Measurements from ENCODE around the gene ISCA1. TPM values are rescaled to one million over a fixed set of nuclear protein-coding genes. Genes with fewer than 3 reads are reported as not detected.

ISCA1 gene
- total and polyA plus RNA-seq, 2 of the 8 experiments (the other 6 are each of a cell fraction or from before 2014, with no cell fraction given), result 35.0 to 40.0 TPM

DNA sequence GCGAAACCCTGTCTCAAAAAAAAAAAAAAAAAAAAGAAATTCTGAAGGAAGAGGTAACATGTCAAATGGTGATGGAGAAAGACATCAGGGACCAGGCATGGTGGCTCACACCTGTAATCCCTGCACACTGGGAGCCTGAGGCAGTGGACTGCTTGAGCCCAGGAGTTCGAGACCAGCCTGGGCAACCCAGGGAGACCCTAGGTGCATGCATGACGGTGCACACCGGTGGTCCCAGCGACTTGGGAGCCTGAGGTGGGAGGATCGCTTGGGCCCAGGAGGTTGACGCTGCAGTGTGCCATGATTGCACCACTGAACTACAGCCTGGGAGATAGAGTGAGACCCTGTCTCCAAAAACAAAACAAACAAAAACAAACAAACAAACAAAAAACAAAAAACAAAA lies 1.8 kb downstream of the ISCA1 start:
- H3K56ac ChIP-seq (replicated peaks; ENCODE audit: insufficient read length, low read depth, low read length), result no peak overlapping the region
- H3K4ac ChIP-seq (replicated peaks; ENCODE audit: insufficient read length, low read depth, low read length), result no peak overlapping the region
- FAIRE-seq (no peak), DNase-seq (ENCODE audit: low read depth in 1 of 2, low spot score in 2 of 2) (no peak)
- H4K20me1 ChIP-seq (replicated peaks in 1 of 2; ENCODE audit: control insufficient read depth in 1 of 2, insufficient read depth in 2 of 2, low read length in 2 of 2), result peaks cover 0 to 7% of the 10 kb centered on the region in 2 experiments
- H3K4me3 ChIP-seq (ENCODE audit: extremely low read depth in 1 of 4, insufficient read depth in 2 of 4, low read depth in 3 of 4, low read length in 4 of 4), result peak overlapping the region in 2 of 4 experiments; percentile 88 to 95; a peak in 3 of 8 replicates
- no peak overlapping the region for H2BK12ac ChIP-seq (ENCODE audit: low read depth, low read length)
- H3K36me3 ChIP-seq (ENCODE audit: control insufficient read depth in 2 of 4, insufficient read depth in 4 of 4, low read length in 3 of 4), result peaks cover 0 to 11% (median 3%) of the 10 kb centered on the region in 4 experiments; a peak in 4 of 8 replicates
- peaks cover 9 to 53% of the 10 kb centered on the region in 2 experiments for H3K79me2 ChIP-seq (ENCODE audit: control insufficient read depth in 1 of 2, insufficient read depth in 2 of 2, low read length in 2 of 2)
- H3K27ac ChIP-seq (ENCODE audit: low read depth, low read length), result no peak overlapping the region
- no peak overlapping the region for H2BK5ac ChIP-seq (ENCODE audit: low read depth, low read length)
- TF ChIP-seq CBX5 (IDR thresholded peaks at IDR 0.05; ENCODE audit: low read depth, low read length), result no peak
- H2BK15ac ChIP-seq (ENCODE audit: low read length), result no peak overlapping the region
- ChIA-PET POLR2A (ENCODE audit: partially characterized antibody) (interaction anchor here (2.4 kb wide), 1 partner anchor 181 kb away, joined by 14 read pairs; the partner anchor contains the start of gene GOLM1), CTCF (ENCODE audit: partially characterized antibody) (no interaction called here)
- H2AK5ac ChIP-seq (ENCODE audit: low read depth, low read length), result no peak overlapping the region
- peak overlapping the region; percentile 81 to 90 for H3K4me2 ChIP-seq (ENCODE audit: insufficient read depth in 1 of 2, low read depth in 2 of 2, low read length in 2 of 2)
- WGBS, 2 experiments (ENCODE audit: extremely low coverage in 1 of 2, insufficient coverage in 1 of 2, insufficient read length in 1 of 2, insufficient replicate concordance in 2 of 2, low coverage in 1 of 2, low lambda C conversion rate in 2 of 2, missing lambda C conversion rate in 1 of 2), result 89% methylated on average over 7 of the region's 7 CpGs; no CpG with 5 or more reads in 1 of the 2 experiments
- H3K18ac ChIP-seq (ENCODE audit: extremely low read depth, low read length), result no peak overlapping the region
- H2AFZ ChIP-seq (ENCODE audit: low read length), result no peak overlapping the region
- no peak overlapping the region for H4K5ac ChIP-seq (ENCODE audit: insufficient read length, low read depth, low read length)
- H4K91ac ChIP-seq (replicated peaks; ENCODE audit: insufficient read length, low read length), result no peak overlapping the region
- no peak overlapping the region for H3K9ac ChIP-seq (replicated peaks in 1 of 4; ENCODE audit: extremely low read depth in 1 of 4, low read depth in 3 of 4, low read length in 3 of 4)
- no peaks in the 10 kb centered on the region for H3K9me3 ChIP-seq (ENCODE audit: insufficient read depth in 2 of 2, low read depth in 1 of 2, low read length in 1 of 2)
- peaks cover 7% of the 10 kb centered on the region for H3K23me2 ChIP-seq (ENCODE audit: low read depth, low read length)
- H2BK20ac ChIP-seq (ENCODE audit: low read length), result no peak overlapping the region
- H4K8ac ChIP-seq (ENCODE audit: extremely low read depth, insufficient read depth, low read length), result 0 out of 2 replicates have a peak overlapping the region, but pooled peaks have one; percentile 2
- no peak overlapping the region for H3K23ac ChIP-seq (ENCODE audit: insufficient read length)
- peaks cover 0 to 6% (median 5%) of the 10 kb centered on the region in 4 experiments; a peak in 4 of 7 replicates for H3K4me1 ChIP-seq (replicated peaks in 1 of 4; ENCODE audit: control insufficient read depth in 3 of 4, insufficient read depth in 4 of 4, low read length in 3 of 4)
- no peaks in the 10 kb centered on the region; a peak in 1 of 7 replicates for H3K27me3 ChIP-seq (replicated peaks in 1 of 4; ENCODE audit: control insufficient read depth in 3 of 4, extremely low read depth in 1 of 4, insufficient read depth in 3 of 4, low read length in 3 of 4)
- no peak overlapping the region for H2BK120ac ChIP-seq (replicated peaks; ENCODE audit: low read depth, low read length)
- H3K79me1 ChIP-seq (ENCODE audit: low read depth, low read length), result peaks cover 3% of the 10 kb centered on the region; the same call in 1 of the 2 replicates
- H3K14ac ChIP-seq (ENCODE audit: insufficient read length), result no peak overlapping the region

All from H1 (cell line).